AG08395 (cell line): ENCODE results near the gene TEX44.
"Not testable (repeated sequence)": the region's sequence is repeated elsewhere in the genome, so short reads cannot be mapped to it uniquely, and the experiment has no call there.

Experiments used
- DNase-seq: peaks from one replicate; pipeline ENCODE4 v3.0.0; 2012; ENCODE audit warnings: mixed read lengths, low spot score

The TEX44 gene

DNA sequence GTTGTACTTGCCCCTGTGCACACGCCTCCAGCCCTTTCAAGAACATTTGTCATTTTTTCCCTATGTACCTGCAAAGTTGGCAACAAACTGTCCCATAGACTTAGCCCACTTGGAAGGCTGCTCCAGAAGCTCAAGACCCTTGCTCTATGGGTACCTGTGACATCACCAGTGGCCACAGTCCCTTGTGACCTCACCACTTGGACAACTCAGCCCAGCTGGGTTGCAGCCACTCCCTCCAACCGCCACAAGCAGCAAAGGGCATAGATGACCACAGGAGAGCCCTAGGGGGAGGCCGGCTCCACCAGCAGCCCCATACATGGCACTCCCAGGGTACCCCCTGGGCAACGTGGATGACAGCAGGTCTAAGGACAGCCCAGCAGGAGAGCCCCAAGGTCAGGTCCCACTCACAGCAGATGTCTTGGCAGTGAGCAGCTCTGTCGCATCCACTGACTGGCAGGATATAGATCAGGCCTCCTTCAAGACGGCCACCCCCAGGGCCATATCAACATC lies at the start of gene TEX44:
TSS of gene TEX44 (plus strand) at position 229 of the 510 bp plus-strand sequence. CDS start at position 317, 88 bp downstream.
- DNase-seq: no peak

DNA sequence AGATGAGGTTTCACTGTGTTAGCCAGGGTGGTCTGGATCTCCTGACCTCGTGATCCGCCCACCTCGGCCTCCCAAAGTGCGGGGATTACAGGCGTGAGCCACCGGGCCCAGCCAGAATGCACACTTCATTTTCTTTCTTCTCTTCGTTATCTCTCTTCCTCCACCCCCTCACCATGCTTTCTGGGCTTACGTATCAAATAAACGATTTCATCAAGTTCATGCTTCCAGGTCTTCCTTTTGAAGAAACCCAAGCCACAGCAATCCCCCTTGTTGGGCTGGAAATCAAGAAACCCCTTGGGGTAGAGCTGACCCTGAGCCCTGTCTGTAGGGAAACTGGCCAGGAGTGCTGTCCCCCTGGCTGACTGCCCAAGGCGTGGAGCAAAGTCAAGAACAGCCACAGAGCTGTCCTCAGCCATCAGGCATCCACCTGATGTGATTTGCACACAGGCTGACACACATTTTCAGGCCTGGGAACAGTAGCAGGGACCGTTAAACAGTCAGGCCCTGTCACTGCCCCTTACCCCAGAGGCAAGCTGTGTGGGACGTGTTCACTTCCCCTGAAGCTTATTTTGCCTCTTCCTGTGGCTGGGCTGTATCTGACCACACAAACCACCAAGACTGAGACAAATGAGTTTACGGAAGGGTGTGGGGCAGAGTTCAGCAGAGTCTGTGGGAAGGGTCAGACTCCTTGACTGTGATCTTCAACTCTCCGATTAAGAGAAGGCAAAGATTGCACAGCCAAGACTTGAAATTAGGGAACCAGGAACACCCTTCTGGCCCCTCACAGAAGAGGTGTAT lies 47.4 kb upstream of the TEX44 start:
- no peak for DNase-seq

DNA sequence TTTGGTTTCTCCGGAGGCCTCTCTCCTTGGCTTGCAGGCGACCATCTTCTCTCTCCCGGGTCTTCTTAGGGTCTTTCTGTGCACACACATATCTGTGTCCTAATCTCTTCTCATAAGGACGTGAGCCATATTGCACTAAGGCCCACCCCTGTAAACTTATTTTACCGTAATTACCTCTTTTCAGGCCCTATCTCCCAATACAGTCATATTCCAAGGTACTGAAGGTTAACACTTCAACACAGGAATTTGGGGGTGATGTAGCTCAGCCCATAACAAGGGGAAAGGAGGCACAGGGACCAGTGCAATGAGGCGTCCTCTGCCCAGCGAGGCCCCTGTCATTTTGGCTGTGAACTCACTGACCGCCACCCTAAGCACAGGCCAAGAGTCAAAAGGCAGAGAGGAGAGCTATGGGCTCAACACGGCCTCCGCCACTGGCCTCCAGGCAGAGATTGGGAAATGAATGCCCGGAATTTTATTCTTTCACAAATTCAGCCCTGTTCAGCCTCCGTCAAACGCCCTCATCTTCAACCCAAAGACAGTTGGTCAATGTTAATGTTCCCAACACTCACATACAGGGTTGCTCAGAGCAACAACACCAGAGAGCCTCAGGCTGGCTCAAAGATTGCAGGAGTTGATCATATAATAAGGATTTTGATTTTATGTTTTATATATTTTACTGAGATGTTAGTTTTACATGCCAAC lies 46.5 kb upstream of the TEX44 start:
- DNase-seq: no peak

DNA sequence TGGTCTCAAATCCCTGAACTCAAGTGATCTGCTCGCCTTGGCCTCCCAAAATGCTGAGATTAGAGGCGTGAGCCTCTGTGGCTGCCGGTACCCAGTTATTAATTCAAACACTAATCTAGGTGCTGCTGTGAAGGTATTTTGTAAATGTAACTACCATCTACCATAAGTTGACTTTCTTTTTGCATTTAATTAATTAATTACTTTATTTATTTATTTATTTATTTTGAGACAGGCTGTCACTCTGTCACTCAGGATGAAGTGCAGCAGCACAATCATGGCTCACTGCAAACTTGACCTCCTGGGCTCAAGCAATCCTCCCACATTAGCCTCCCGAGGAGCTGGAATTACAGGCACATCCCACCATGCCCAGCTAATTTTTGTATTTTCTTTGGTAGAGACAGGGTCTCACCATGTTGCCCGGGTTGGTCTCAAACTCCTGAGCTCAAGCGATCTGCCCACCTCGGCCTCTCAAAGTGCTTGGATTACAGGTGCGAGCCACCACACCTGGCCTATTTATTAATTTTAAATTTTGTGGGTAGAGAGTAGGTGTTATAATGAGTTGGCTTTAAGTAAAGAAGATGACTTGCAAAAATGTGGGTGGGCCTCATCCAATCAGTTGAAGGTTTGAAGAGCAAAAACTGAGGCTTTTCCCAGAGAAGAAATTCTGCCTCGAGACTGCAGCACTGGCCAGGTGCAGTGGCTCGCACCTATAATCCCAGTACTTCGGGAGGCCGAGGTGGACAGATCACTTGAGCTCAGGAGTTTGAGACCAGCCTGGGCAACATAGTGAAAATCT lies 45.2 kb upstream of the TEX44 start:
- no peak for DNase-seq

DNA sequence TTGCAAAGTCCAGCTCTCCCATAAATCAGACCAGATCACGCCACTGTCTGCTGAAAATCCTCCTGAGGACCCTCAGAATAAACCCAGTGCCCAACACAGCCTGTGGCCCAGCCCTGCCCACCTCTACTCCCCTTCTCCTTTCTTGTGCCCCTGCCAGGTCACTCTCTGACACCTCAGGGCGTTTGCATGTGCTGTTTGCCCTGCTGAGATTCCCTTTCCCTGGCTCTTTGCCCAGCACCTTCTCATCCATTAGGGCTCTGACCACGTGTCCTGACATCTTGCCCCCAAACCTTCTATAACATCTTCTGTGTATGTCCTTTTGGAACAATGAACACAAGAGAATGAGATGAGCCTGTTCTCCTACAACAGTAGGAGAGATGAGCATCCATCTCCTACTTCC lies 43.9 kb upstream of the TEX44 start:
- no peak for DNase-seq

DNA sequence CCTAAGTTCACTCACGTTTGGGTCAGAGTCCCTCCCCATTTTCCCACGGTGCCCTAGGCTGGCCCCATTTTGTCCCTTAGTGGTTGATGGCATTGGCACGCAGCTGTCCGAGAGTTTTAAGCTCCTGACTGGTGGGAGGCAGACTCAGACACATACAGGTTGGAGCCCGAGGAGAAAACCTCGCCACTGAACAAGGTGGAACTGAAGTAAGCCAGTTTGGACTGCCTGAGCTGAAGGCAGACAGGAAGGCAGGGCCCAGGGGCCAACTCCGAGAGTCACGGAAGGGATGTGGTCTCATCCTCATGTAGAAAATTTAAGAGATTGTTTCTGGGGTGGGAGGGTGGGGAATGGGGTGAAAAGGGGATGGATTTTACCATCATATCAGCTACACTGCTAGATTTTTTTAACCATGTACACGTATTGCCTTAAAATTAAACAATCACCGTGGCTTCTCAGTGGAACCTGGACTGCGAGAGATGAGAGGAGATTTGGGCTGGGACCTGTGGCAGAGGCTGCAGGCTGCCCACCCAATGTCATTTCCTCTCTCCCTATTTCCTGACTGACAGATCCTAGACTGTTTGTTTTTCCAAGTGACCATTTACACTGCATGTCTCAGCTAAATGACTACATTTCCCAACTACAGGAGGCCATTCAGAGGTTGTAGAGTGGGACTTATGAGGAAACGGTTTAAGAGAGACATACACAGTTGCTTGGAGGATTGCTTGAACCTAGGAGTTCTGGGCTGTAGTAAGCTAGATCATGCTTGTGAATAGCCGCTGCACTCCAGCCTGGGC lies 43.0 kb upstream of the TEX44 start:
- DNase-seq: no peak

DNA sequence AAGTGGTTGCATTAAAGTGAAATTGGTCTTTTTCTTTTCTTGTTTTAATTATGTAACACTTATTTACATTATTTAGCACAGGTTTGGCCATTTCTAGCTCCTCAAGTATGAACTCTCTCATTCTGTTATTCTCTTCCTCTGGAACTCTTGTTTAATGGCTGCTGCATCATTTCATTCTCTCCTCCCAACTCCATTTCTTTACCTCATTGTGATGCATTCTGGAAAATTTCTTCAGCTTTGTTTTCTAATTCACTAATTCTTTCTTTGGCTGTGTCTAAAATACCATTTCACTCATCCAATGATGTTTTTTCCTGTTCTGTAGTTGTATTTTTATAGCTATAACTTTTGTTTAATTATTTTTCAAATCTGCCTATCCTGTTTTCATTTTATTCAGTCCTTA lies 39.9 kb upstream of the TEX44 start:
- DNase-seq: no peak

DNA sequence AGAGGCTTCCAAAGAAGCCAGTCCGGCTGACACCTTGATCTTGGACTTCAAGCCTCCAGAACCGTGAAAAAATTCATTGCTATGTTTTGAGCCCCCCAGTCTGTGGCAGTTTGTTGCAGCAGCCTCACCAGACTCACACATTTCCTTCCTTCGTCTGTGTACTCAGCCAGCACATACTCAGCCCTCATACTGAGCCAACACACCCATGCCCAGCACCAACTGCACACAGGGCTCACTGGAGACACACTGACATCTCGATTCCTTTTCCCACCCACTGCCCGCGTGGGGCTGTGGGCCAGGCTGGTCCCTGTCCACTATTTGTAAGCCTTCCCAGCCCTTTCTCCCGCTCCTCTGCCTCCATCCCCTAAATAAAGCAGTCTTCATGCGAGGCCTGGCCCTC lies 38.3 kb upstream of the TEX44 start:
- DNase-seq: no peak

DNA sequence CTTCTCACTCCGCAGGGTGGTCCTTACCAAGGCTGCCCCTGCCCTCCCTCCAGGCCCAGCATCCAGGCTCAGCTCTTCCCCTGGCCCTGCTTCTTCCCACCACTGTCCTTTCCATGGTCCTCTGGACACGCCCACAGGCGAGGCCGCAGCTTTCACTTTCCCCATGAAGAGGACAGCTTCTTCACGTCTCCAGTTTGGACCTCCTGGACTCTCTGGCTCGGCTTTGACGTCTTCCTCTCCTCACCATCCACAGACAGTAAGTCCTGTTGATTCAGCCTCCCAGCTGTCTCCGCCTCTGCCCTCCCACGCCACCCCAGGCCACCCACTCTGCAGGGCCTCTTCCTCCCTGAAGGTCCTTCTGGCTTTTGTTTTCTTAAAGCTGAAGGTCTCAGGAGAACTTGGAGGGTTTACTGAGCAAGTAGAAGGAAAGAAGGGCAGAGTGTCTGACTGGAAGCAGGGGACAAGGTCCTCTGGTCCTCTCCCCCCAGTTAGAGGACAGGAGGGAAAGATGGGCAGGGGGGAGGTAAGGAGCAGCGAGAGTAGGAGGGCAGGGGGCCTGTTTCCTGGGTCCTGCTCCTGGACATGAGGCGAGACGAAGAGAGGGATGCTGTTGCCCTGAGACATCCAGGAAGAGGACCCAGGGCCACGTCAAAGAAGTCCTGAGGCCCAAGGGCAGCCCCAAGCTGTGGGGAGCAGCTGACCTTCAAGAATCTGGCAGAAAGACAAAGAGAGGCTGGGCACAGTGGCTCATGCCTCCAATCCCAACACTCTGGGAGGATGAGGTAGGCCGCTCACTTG lies 37.7 kb upstream of the TEX44 start:
- peak; percentile 46 for DNase-seq

DNA sequence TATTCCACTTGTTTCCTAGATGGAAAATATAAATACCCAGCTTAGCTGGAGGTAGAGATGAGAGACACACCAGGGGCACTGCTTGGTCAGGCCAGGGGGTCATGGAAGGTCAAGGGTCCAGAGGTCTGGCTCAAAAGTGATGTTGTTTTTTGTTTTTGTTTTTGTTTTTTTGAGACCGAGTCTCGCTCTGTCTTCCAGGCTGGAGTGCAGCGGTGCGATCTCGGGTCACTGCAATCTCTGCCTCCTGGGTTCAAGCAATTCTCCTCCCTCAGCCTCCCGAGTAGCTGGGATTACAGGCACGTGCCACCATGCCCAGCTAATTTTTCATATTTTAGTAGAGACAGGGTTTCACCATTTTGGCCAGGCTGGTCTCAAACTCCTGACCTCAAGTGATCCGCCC lies 36.2 kb upstream of the TEX44 start:
- not testable (repeated sequence) for DNase-seq

DNA sequence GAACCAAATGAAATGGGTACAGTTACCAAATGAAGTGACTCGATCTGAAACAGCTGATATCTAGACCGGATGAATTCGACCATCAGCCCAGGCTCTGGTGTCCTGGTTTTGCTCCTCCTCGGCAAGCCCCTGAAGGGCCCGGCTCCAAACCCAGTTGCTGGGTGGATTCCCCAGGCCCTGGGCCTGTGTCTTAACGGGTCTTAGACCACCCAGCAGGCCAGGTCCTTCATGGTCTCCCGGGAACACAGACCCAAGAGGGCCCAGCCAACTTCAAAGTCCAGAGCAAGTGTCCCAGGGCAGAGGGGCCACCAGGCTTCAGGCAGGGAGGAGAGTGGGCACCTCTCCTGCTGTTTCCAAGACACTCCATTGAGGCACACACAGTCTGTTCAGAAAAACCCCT lies 35.7 kb upstream of the TEX44 start:
- DNase-seq: no peak

DNA sequence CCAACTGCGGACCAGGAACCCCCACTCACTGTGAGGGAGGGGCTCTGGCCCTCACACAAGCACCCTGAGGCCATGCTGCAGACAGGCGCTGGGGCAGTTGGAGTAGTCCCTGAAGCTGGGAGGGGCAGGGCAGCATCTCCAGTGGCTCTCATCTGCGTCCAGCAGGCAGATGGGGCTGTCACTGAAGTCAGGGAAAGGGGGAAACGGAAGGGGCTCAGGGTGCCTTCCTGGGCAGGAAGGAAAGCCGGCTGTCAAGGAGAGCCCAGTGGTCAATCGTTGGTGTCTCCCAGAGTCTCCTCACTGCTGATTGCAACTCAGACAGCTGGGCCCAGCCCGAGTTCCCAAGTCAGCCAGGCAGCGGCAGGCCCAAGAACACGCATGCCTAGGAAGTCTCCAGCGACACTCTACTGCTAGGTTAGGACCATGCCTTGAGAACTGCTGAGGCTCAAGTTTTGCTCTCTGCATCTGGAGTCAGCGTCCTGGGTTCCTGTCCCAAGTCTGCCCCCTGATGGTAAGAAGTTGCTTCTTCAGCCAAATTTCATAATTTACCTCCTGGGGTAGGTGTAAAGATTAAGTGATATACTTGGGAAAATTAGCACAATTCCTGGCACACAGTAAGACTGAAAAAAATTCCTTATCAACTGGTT lies 35.0 kb upstream of the TEX44 start:
- DNase-seq: peak; percentile 93

DNA sequence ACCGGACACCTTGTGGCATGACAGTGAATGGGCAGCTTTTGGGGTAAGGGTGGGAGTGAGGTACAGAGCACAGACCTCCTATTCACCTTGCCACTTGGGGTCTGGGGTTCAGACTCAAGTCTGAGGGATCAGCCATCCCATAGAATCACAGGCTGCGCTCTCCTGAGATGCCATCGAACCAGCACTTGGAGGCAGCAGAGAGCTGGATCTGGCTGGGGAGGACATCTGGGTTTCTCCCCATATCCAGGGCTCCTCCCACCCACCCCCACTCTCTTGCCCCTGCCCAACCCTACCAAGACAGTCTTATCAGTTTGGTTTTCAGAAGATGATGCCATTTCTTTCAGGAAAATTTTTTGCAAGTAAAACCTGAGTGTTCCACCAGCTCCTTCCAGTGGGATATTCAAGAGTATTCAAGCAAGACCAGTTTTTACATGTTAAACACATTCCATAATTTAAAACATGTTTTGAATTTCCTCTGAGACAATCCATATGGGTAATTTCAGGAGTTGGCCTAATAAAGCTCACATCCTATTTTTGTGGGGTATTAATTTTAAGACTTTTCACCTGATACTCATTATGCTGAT lies 29.2 kb upstream of the TEX44 start:
- peak; percentile 86 for DNase-seq

DNA sequence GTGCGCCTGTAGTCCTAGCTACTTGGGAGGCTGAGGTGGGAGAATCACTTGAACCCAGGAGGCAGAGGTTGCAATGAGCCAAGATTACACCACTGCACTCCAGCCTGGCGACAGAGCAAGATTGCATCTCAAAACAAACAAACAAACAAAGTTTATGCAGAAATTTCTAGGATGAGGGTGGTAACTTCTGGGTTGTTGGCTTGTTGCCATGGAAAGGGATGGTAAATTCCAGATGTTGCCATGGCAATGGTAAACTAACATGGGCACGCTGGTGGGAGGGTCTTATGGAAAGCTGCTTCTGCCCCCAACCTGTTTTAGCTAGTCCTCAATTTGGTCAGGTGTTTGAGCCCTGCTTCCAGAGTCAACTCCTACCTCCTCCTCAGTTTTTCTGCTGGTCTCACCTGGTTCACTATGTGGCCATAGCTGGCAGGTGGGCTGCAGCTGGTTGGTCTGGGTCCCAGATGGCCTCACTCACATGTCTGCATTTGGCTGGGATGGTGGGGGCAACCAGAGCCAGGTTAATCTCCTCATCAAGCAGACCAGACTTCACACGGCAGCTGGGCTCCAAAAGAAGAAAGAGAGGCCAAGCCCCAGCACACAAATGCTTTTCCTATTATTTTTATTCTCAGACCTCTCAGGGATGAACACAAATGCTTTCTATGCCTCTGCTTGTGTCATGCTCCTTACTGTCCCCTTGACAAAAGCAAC lies 26.6 kb upstream of the TEX44 start:
- no peak for DNase-seq

DNA sequence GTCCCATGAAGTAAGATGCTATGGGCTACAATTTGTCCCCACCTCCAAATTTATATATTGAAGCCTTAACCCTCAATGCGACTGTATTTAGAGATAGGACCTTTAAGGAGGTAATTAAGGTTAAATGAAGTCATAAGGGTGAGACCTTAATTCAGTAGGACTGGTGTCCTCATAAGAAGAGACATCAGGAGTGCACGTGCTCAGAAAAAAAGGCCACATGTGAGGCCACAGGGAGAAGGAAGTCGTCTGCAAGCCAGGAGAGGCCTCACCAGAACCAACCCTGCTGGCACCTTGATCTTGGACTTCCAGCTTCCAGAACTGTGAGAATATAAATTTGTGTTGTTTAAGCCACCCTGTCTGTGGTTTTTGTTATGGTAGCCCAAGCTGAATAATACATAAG lies 25.5 kb upstream of the TEX44 start:
- DNase-seq: no peak

DNA sequence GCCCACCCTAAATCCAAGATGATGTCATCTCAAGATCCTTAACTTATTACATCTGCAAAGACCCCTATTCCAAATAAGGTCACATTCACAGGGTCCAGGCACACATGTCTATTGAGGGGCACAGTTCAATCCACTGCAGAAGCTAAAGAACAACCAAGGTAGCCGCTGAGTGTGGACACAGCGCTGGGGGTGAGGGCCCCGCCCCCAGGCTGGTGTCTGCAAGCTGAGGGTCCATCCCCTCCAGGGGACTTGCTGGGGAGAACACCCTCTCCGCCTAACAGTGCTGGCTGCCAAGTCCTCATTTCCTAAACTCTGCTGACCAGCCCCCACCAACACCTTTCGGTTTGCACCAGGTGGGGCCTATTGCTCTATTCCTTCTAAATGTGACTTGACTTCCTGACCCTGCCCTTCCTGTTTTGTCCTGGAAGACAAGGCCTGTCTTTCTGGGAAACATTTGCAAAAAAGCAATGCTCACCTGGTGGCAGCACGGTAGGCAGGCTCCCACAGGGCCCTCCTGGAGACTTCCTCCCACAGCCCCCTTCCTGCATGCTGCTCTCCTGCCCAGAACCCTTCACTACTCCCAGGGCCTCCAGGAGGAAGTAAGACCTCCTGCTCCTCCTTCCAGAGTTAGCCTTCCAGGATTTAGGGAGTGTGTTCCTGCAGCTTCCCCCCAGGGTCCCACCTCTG lies 24.4 kb upstream of the TEX44 start:
- no peak for DNase-seq

DNA sequence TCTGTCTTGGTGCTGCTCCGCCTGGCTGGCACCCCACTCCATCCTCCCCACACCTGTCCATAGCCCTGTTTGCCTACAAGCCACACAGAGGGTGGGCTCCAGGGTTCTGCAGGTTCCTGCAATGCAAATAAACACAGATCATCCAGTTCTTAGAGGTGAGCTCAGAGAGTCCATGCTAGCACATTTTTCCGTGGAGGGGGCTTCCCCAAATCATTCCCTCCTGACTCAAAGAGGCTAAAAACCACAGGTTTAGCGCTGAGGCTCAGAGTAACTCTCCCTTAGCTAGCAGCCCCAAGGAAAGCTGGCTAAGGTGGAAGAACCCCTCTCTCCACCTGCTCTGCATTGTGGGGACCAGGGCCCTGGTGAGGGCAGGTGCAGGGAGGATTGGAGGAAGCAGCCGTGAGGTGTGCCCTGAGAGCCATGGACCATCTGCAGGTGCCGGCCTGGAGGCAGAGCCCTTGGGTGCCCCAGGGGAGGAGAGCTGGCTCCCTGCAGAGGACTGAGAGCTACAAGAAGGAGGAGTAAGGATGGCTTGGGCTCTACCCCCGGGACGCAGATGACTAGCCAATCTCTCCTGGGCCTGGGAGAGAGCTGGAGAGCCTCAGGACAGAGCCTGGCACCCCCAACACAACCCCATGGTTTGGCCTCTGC lies 23.8 kb upstream of the TEX44 start:
- no peak for DNase-seq

DNA sequence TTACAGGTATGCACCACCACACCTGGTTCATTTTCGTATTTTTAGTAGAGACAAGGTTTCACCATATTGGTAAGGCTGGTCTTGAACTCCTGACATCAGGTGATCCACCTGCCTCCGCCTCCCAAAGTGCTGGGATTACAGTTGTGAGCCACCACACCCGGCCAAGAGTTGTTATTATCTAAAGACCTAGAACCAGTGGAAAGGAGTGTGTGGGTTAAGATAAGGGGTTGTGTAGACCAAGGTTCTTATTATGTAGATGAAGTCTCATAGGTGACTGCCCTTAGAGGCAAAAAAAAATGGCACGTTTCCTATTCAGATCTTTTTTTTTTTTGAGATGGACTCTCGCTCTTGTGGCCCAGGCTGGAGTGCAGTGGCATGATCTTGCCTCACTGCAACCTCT lies 21.7 kb upstream of the TEX44 start:
- not testable (repeated sequence) for DNase-seq
